BLaER1 treated with 17β-estradiol and CSF1 and Interleukin-3, amounts not matched to agents 10 nM and 100 nM (cell line): ENCODE measurements around the gene TP63.

ENCODE experiments used
- H3K27ac ChIP-seq, 11 experiments: shearing (Covaris generic); formaldehyde crosslinking; 2 replicates each; pipeline ENCODE4 v1.8.1; 2022
- H3K27me3 ChIP-seq, 11 experiments: shearing (Covaris generic); formaldehyde crosslinking; 2 replicates each; pipeline ENCODE4 v1.8.1; 2022
- H3K36me3 ChIP-seq, 11 experiments: shearing (Covaris generic); formaldehyde crosslinking; 2 replicates each; pipeline ENCODE4 v1.8.1; 2022
- H3K4me1 ChIP-seq, 10 experiments: shearing (Covaris generic); formaldehyde crosslinking; 2 replicates each; pipeline ENCODE4 v1.8.1; 2022
- H3K4me2 ChIP-seq, 11 experiments: shearing (Covaris generic); formaldehyde crosslinking; 2 replicates each; pipeline ENCODE4 v1.8.1; 2022
- H3K4me3 ChIP-seq, 10 experiments: shearing (Covaris generic); formaldehyde crosslinking; 2 replicates each; pipeline ENCODE4 v1.8.1; 2022
- H3K9ac ChIP-seq, 11 experiments: shearing (Covaris generic); formaldehyde crosslinking; 2 replicates each; pipeline ENCODE4 v1.8.1; 2022
- H3K9me3 ChIP-seq, 11 experiments: shearing (Covaris generic); formaldehyde crosslinking; replicated peaks in 1 of 11; 2 replicates each; pipeline ENCODE4 v1.8.1; 2022
- H4K20me1 ChIP-seq, 11 experiments: shearing (Covaris generic); formaldehyde crosslinking; 2 replicates each; pipeline ENCODE4 v1.8.1; 2022
- Cebpa-rat ChIP-seq, 11 experiments: shearing (Covaris generic); IDR thresholded peaks; 2 replicates each; pipeline ENCODE4 v1.8.1; 2022

The TP63 gene

DNA sequence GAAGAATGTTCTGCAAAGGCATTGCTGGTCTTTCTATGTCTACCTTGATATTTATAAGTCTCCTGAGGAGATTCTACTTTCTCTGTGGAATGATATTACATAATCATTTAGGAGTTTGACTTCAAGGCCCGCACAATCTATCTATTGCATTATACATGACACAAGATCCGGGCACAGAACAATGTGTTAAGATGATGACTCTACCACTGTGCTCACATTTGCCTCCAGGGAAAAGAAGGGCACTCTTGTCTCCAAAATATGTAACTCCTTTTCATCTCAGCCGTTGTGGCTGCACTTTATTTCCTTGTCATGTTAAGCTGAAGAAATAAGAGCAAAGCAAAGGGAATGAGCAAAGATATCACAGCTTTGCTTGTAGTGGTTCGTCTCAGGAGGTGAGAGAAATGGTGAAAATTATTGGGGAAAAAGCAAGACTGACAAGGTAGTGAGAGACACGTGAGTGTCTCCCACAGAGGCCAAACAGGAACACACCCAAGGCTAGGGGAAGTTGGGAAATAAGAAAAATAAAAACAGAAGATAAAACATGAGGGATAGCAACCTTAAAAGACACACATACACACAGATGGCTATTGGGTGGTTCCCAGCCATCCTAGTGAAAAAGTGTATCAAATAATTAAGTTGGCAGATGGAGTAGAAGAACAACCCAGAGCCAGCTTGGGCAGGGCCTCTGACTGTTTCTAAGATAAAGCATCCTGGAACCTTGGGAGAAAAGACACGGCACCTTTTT is 305.2 kb downstream of the TP63 start:
- no peak overlapping the region for H3K4me2 ChIP-seq

GRCh38 chr3:189937302-189938127 is 306.3 kb downstream of the TP63 start:
- Histone ChIP-seq H3K4me3 (no peak overlapping the region), H3K9ac (no peak overlapping the region), H3K4me2 (no peak overlapping the region), H3K9me3 (peaks cover 0 to 8% (median 5%) of the 10 kb centered on the region in 11 experiments; a peak in 5 of 22 replicates), H3K4me1 (no peaks in the 10 kb centered on the region), H3K27me3 (no peaks in the 10 kb centered on the region), H3K36me3 (no peaks in the 10 kb centered on the region), H4K20me1 (no peaks in the 10 kb centered on the region), H3K27ac (no peak overlapping the region)
- TF ChIP-seq Cebpa-rat (IDR thresholded peaks at IDR 0.05), result no peak

More for the DNA sequence above, 305.2 kb downstream of the TP63 start:
- no peak for TF ChIP-seq Cebpa-rat (IDR thresholded peaks at IDR 0.05)
- Histone ChIP-seq H4K20me1 (no peaks in the 10 kb centered on the region), H3K9ac (no peak overlapping the region), H3K36me3 (no peaks in the 10 kb centered on the region), H3K4me1 (no peaks in the 10 kb centered on the region), H3K27me3 (no peaks in the 10 kb centered on the region), H3K27ac (no peak overlapping the region), H3K4me3 (no peak overlapping the region), H3K9me3 (peaks cover 0 to 8% (median 5%) of the 10 kb centered on the region in 11 experiments; a peak in 5 of 22 replicates)

- TF ChIP-seq Cebpa-rat (IDR thresholded peaks at IDR 0.05), result no peak
- no peak overlapping the region for H3K4me3 ChIP-seq
- no peak overlapping the region for H3K4me2 ChIP-seq
- no peaks in the 10 kb centered on the region for H3K36me3 ChIP-seq
- H3K27me3 ChIP-seq, result no peaks in the 10 kb centered on the region
- no peaks in the 10 kb centered on the region for H4K20me1 ChIP-seq
- H3K9ac ChIP-seq, result no peak overlapping the region
- no peaks in the 10 kb centered on the region for H3K9me3 ChIP-seq
- no peak overlapping the region for H3K27ac ChIP-seq
- no peaks in the 10 kb centered on the region for H3K4me1 ChIP-seq
Observed at GRCh38 chr3:189941125-189941524, 309.9 kb downstream of the TP63 start.

DNA sequence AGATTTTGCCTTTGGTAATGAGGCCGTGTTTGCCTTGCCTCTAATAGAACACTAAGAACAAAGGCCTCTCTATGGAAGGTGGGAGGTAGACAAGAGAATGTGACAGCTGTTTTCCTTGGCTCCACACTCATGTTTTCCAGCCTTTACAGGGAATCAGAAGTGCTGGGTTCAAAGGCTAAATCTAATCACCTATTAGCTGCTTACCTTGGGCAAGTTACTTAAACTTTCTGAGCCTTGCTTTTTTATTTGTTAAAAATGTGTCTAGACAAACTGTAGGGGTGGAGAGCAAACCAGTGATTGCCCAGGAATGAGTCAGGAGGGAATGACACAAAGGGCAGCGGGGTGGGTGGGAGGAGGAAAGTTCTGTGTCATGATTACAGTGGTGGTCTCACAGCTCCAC is 310.5 kb downstream of the TP63 start:
- TF ChIP-seq Cebpa-rat (IDR thresholded peaks at IDR 0.05), result no peak
- Histone ChIP-seq H3K4me2 (no peak overlapping the region), H3K9ac (no peak overlapping the region)

GRCh38 chr3:189942948-189943347 is 311.8 kb downstream of the TP63 start:
- H3K36me3 ChIP-seq, result no peaks in the 10 kb centered on the region
- H3K27me3 ChIP-seq, result no peaks in the 10 kb centered on the region
- no peak for TF ChIP-seq Cebpa-rat (IDR thresholded peaks at IDR 0.05)
- H3K9me3 ChIP-seq, result no peaks in the 10 kb centered on the region
- no peaks in the 10 kb centered on the region for H3K4me1 ChIP-seq
- no peaks in the 10 kb centered on the region for H4K20me1 ChIP-seq
- H3K27ac ChIP-seq, result no peak overlapping the region
- no peak overlapping the region for H3K4me3 ChIP-seq
- H3K4me2 ChIP-seq, result no peak overlapping the region
- H3K9ac ChIP-seq, result no peak overlapping the region

More for the DNA sequence above, 310.5 kb downstream of the TP63 start:
- Histone ChIP-seq H3K36me3 (no peaks in the 10 kb centered on the region), H3K4me3 (no peak overlapping the region), H4K20me1 (no peaks in the 10 kb centered on the region), H3K27ac (no peak overlapping the region), H3K4me1 (no peaks in the 10 kb centered on the region), H3K9me3 (no peaks in the 10 kb centered on the region), H3K27me3 (no peaks in the 10 kb centered on the region)

- no peak overlapping the region for H3K4me2 ChIP-seq
- no peaks in the 10 kb centered on the region for H4K20me1 ChIP-seq
- no peak overlapping the region for H3K27ac ChIP-seq
Observed at GRCh38 chr3:189944285-189945145, 313.3 kb downstream of the TP63 start.

DNA sequence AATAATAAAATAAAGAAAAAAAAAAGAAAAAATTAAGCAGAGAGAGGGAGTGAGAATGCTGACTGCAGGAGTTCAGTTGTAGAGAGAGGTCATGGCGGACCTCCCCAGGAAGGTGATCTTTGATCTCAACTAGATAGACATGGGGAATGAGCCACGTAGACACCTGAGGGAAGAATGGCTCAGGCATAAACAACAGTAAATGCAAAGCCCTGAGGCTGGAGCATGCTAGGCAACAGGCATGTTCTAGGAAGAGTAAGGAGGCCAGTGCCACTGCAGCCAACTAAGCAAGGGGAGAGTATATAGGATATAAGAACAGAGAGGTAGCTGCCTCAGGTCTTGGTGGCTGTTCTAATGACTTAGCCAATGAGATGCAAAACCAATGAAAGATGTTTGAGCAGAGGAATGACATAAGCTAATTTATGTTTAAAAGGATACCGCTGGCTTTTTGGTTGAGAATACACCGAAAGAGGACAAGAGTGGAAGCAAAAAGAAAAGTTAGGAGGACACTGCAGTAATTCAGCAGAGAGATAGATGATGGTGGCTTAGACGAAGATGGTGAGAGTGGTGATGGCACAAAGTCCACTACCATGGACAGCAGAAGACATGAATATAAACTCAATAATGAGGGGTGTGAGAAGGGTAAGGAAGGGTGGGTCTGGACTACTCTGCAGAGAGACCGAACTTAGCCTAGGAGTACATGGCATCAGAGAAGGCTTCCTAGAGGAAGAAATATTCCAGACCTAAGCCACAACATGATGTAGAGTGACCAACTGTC is 314.9 kb downstream of the TP63 start:
- Histone ChIP-seq H3K9me3 (no peaks in the 10 kb centered on the region), H3K4me3 (no peak overlapping the region), H3K36me3 (no peaks in the 10 kb centered on the region), H3K9ac (no peak overlapping the region), H3K27me3 (no peaks in the 10 kb centered on the region), H4K20me1 (no peaks in the 10 kb centered on the region), H3K27ac (no peak overlapping the region), H3K4me2 (no peak overlapping the region), H3K4me1 (peaks cover 0 to 10% (median 2%) of the 10 kb centered on the region in 10 experiments; a peak in 7 of 20 replicates)
- no peak for TF ChIP-seq Cebpa-rat (IDR thresholded peaks at IDR 0.05)

More at GRCh38 chr3:189944285-189945145, 313.3 kb downstream of the TP63 start:
- no peaks in the 10 kb centered on the region for H3K27me3 ChIP-seq
- no peak for TF ChIP-seq Cebpa-rat (IDR thresholded peaks at IDR 0.05)
- H3K36me3 ChIP-seq, result no peaks in the 10 kb centered on the region
- no peaks in the 10 kb centered on the region for H3K4me1 ChIP-seq
- no peak overlapping the region for H3K4me3 ChIP-seq
- H3K9me3 ChIP-seq, result no peaks in the 10 kb centered on the region
- no peak overlapping the region for H3K9ac ChIP-seq
